Measurements from ENCODE around the gene ALDH1A2. TPM values are rescaled to one million over a fixed set of nuclear protein-coding genes. Genes with fewer than 3 reads are reported as not detected.
"Not testable (repeated sequence)": the region's sequence is repeated elsewhere in the genome, so short reads cannot be mapped to it uniquely, and the experiment has no call there.

The ALDH1A2 gene
- polyA plus RNA-seq, 3 donors: 0.41 to 5.1 (median 3.4) TPM

DNA sequence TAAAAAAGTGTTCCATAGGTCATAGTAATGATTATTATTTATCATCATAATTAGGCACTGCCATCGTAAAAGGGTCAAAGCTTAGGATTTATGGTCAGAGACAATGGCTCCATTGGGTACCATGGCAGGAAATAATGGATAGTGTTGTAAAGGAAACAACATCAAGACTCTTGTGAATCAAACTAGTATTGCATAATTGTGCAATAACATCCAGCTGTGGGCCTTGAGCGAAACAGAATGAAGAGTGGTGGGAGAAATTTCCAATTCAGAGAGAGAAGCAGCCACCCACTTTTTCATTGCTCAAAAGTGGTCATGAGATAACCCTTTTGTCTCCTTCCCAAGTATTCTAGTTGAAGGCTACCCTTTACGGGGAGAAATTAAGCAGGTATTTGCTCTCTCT, 61.7 kb downstream of the ALDH1A2 start:
- H3K27ac ChIP-seq (ENCODE audit: low read depth in 1 of 2, low read length in 2 of 2): no peak overlapping the region
- Mint-ChIP-seq H3K27me3 (ENCODE audit: low read depth in 3 of 3) (peaks cover 3 to 4% (median 4%) of the 10 kb centered on the region in 3 donors), H3K27ac (no peak overlapping the region), H3K9me3 (peaks cover 4 to 18% (median 13%) of the 10 kb centered on the region in 7 donors), H3K4me3 (no peak overlapping the region), H3K4me1 (no peaks in the 10 kb centered on the region), H3K36me3 (no peaks in the 10 kb centered on the region)
- H3K4me2 ChIP-seq (replicated peaks; ENCODE audit: extremely low read depth, low read length, poor library complexity, severe bottlenecking): no peak overlapping the region
- H3K4me3 ChIP-seq (replicated peaks in 1 of 3; ENCODE audit: low read depth in 2 of 3, low read length in 3 of 3): no peak overlapping the region
- H4K20me1 ChIP-seq (ENCODE audit: insufficient read depth, low read length): no peaks in the 10 kb centered on the region
- peaks cover 0 to 4% of the 10 kb centered on the region in 2 donors for H3K9me3 ChIP-seq (replicated peaks in 1 of 2; ENCODE audit: control insufficient read depth in 1 of 2, insufficient read depth in 1 of 2, low read length in 2 of 2)
- H3K9ac ChIP-seq (ENCODE audit: insufficient read depth, low read length, poor library complexity, severe bottlenecking): no peak overlapping the region
- DNase-seq: no peak
- H2AFZ ChIP-seq (ENCODE audit: insufficient read depth, low read depth, low read length, poor library complexity, severe bottlenecking): no peak overlapping the region
- no peaks in the 10 kb centered on the region for H3K36me3 ChIP-seq (replicated peaks in 1 of 2; ENCODE audit: control insufficient read depth in 1 of 2, insufficient read depth in 2 of 2, low read length in 2 of 2)
- H3K27me3 ChIP-seq (ENCODE audit: control insufficient read depth in 2 of 2, insufficient read depth in 2 of 2, low read length in 2 of 2): no peaks in the 10 kb centered on the region
- no peaks in the 10 kb centered on the region for H3K4me1 ChIP-seq (ENCODE audit: control insufficient read depth in 1 of 2, insufficient read depth in 2 of 2, low read length in 2 of 2)
- intact Hi-C loops (cut with micrococcal nuclease): no loop called here
- H3K79me2 ChIP-seq (ENCODE audit: insufficient read depth, low read length): no peaks in the 10 kb centered on the region
- no CpG with 5 or more reads among the region's 3 CpGs for WGBS (ENCODE audit: insufficient coverage)
- TF ChIP-seq, protein P1, sequence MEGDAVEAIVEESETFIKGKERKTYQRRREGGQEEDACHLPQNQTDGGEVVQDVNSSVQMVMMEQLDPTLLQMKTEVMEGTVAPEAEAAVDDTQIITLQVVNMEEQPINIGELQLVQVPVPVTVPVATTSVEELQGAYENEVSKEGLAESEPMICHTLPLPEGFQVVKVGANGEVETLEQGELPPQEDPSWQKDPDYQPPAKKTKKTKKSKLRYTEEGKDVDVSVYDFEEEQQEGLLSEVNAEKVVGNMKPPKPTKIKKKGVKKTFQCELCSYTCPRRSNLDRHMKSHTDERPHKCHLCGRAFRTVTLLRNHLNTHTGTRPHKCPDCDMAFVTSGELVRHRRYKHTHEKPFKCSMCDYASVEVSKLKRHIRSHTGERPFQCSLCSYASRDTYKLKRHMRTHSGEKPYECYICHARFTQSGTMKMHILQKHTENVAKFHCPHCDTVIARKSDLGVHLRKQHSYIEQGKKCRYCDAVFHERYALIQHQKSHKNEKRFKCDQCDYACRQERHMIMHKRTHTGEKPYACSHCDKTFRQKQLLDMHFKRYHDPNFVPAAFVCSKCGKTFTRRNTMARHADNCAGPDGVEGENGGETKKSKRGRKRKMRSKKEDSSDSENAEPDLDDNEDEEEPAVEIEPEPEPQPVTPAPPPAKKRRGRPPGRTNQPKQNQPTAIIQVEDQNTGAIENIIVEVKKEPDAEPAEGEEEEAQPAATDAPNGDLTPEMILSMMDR (IDR thresholded peaks at IDR 0.05): no peak

DNA sequence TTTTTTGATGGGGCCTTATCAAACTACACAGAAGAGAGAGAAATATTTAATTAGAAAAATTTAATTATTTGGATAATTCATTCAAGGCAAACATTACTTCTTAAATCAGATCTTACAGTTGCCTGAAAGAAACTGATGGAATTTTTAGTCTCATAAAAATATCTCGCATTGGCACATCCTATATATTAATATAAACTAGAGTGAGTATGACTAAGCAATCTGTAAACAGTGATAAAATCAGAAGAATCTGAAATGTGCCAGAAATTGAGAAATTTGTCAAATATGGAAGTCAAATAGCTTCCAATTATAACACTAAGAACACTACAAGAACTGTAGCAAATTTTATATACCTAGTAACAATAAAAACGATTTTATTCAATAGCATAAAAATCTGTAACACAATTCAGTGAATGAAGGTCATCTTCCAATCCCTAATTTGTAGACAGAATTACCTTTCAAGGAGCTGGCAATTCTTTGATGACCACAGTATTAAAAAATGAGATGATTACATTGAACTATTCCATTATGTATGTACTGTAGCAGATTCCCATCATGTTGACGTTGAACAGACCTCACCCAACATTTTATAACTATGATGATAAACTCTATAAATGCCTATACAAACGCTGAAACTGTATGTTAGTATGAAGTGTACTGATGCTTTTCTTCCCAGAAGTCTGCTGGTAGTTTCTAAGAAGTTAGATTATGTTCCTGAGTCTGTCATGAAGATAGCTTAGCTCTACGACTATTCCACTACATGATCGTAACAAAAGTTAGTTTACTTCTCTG, 63.0 kb downstream of the ALDH1A2 start:
- peaks cover 4 to 8% (median 5%) of the 10 kb centered on the region in 3 donors for H3K27me3 Mint-ChIP-seq (ENCODE audit: low read depth in 3 of 3)
- intact Hi-C loops (cut with micrococcal nuclease): no loop called here
- TF ChIP-seq, protein P1 (IDR thresholded peaks at IDR 0.05): no peak
- Histone ChIP-seq H3K27ac (ENCODE audit: low read depth in 1 of 2, low read length in 2 of 2) (no peak overlapping the region), H3K4me1 (ENCODE audit: control insufficient read depth in 1 of 2, insufficient read depth in 2 of 2, low read length in 2 of 2) (no peaks in the 10 kb centered on the region), H2AFZ (ENCODE audit: insufficient read depth, low read depth, low read length, poor library complexity, severe bottlenecking) (no peak overlapping the region), H3K9me3 (replicated peaks in 1 of 2; ENCODE audit: control insufficient read depth in 1 of 2, insufficient read depth in 1 of 2, low read length in 2 of 2) (peaks cover 0 to 4% of the 10 kb centered on the region in 2 donors), H3K9ac (ENCODE audit: insufficient read depth, low read length, poor library complexity, severe bottlenecking) (no peak overlapping the region), H3K4me2 (replicated peaks; ENCODE audit: extremely low read depth, low read length, poor library complexity, severe bottlenecking) (no peak overlapping the region), H3K4me3 (replicated peaks in 1 of 3; ENCODE audit: low read depth in 2 of 3, low read length in 3 of 3) (no peak overlapping the region), H3K36me3 (replicated peaks in 1 of 2; ENCODE audit: control insufficient read depth in 1 of 2, insufficient read depth in 2 of 2, low read length in 2 of 2) (no peaks in the 10 kb centered on the region), H3K27me3 (ENCODE audit: control insufficient read depth in 2 of 2, insufficient read depth in 2 of 2, low read length in 2 of 2) (no peaks in the 10 kb centered on the region), H3K79me2 (ENCODE audit: insufficient read depth, low read length) (no peaks in the 10 kb centered on the region), H4K20me1 (ENCODE audit: insufficient read depth, low read length) (no peaks in the 10 kb centered on the region)
- H3K27ac Mint-ChIP-seq: no peak overlapping the region
- no peak overlapping the region for H3K4me3 Mint-ChIP-seq
- no peaks in the 10 kb centered on the region for H3K4me1 Mint-ChIP-seq
- peaks cover 4 to 20% (median 7%) of the 10 kb centered on the region in 7 donors for H3K9me3 Mint-ChIP-seq
- 86% methylated on average over 2 of the region's 6 CpGs for WGBS (ENCODE audit: insufficient coverage)
- H3K36me3 Mint-ChIP-seq: no peaks in the 10 kb centered on the region
- no peak for DNase-seq

DNA sequence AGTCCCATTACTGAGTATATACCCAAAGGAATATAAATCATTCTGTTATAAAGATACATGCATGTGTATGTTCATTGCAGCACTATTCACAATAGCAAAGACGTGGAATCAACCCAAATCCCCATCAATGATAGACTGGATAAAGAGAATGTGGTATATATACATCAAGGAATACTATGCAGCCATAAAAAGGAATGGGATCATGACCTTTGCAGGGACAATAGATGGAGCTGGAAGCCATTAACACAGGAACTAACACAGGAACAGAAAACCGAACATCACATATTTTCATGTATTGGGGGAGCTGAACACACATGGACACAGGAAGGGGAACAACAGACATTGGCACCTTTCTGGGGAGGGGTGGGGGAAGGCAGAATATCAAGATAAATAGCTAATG, 65.8 kb downstream of the ALDH1A2 start:
- H3K27ac ChIP-seq (ENCODE audit: low read depth in 1 of 2, low read length in 2 of 2); H3K27ac Mint-ChIP-seq; intact Hi-C loops (cut with micrococcal nuclease); H2AFZ ChIP-seq (ENCODE audit: insufficient read depth, low read depth, low read length, poor library complexity, severe bottlenecking); H3K36me3 Mint-ChIP-seq; H3K4me3 Mint-ChIP-seq; DNase-seq; H3K36me3 ChIP-seq (replicated peaks in 1 of 2; ENCODE audit: control insufficient read depth in 1 of 2, insufficient read depth in 2 of 2, low read length in 2 of 2); H3K27me3 ChIP-seq (ENCODE audit: control insufficient read depth in 2 of 2, insufficient read depth in 2 of 2, low read length in 2 of 2); H3K27me3 Mint-ChIP-seq (ENCODE audit: low read depth in 3 of 3); H3K9ac ChIP-seq (ENCODE audit: insufficient read depth, low read length, poor library complexity, severe bottlenecking); H3K4me1 Mint-ChIP-seq; H3K4me2 ChIP-seq (replicated peaks; ENCODE audit: extremely low read depth, low read length, poor library complexity, severe bottlenecking); H3K4me1 ChIP-seq (ENCODE audit: control insufficient read depth in 1 of 2, insufficient read depth in 2 of 2, low read length in 2 of 2); H3K9me3 ChIP-seq (replicated peaks in 1 of 2; ENCODE audit: control insufficient read depth in 1 of 2, insufficient read depth in 1 of 2, low read length in 2 of 2); H4K20me1 ChIP-seq (ENCODE audit: insufficient read depth, low read length); H3K79me2 ChIP-seq (ENCODE audit: insufficient read depth, low read length); H3K4me3 ChIP-seq (replicated peaks in 1 of 3; ENCODE audit: low read depth in 2 of 3, low read length in 3 of 3): not testable (repeated sequence)
- WGBS (ENCODE audit: insufficient coverage): no CpG with 5 or more reads among the region's 2 CpGs
- H3K9me3 Mint-ChIP-seq: peaks cover 0 to 11% (median 4%) of the 10 kb centered on the region in 7 donors

All from CD14-positive monocyte (primary cell).